ENCODE data around the gene GPR161.

GRCh38 chr1:168141871-168142385 is 5.2 kb upstream of the GPR161 start:
- TF ChIP-seq CTCF (IDR thresholded peaks at IDR 0.05) (no peak), POLR2AphosphoS5 (IDR thresholded peaks at IDR 0.05; ENCODE audit: low read depth, low read length) (no peak), TCF7L2 (IDR thresholded peaks at IDR 0.05; ENCODE audit: low read depth, low read length) (no peak), SIN3A (IDR thresholded peaks at IDR 0.05; ENCODE audit: borderline replicate concordance, insufficient read depth, low read depth, low read length) (no peak)
- TF ChIP-seq, protein P1, sequence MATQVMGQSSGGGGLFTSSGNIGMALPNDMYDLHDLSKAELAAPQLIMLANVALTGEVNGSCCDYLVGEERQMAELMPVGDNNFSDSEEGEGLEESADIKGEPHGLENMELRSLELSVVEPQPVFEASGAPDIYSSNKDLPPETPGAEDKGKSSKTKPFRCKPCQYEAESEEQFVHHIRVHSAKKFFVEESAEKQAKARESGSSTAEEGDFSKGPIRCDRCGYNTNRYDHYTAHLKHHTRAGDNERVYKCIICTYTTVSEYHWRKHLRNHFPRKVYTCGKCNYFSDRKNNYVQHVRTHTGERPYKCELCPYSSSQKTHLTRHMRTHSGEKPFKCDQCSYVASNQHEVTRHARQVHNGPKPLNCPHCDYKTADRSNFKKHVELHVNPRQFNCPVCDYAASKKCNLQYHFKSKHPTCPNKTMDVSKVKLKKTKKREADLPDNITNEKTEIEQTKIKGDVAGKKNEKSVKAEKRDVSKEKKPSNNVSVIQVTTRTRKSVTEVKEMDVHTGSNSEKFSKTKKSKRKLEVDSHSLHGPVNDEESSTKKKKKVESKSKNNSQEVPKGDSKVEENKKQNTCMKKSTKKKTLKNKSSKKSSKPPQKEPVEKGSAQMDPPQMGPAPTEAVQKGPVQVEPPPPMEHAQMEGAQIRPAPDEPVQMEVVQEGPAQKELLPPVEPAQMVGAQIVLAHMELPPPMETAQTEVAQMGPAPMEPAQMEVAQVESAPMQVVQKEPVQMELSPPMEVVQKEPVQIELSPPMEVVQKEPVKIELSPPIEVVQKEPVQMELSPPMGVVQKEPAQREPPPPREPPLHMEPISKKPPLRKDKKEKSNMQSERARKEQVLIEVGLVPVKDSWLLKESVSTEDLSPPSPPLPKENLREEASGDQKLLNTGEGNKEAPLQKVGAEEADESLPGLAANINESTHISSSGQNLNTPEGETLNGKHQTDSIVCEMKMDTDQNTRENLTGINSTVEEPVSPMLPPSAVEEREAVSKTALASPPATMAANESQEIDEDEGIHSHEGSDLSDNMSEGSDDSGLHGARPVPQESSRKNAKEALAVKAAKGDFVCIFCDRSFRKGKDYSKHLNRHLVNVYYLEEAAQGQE (IDR thresholded peaks at IDR 0.05; ENCODE audit: insufficient read depth in 1 of 2, low read depth in 2 of 2, low read length in 1 of 2): no peak
